ENCODE data around the gene CCDC27. TPM values are rescaled to one million over a fixed set of nuclear protein-coding genes. Genes with fewer than 3 reads are reported as not detected.
A peak's percentile ranks its signal among the peaks of the same experiment; 100 is the strongest.

Gene CCDC27
- total and polyA plus RNA-seq, 2 of the 13 experiments (the other 11 are each of a cell fraction or from before 2014, with no cell fraction given): not detected

- TF ChIP-seq HMGXB3 (CRISPR knock-in tag; IDR thresholded peaks at IDR 0.05; ENCODE audit: borderline replicate concordance): peak; percentile 3; the same call in 1 of the 2 replicates
- TF ChIP-seq ZNF296 (CRISPR knock-in tag; conservative IDR thresholded peaks at IDR 0.05): 0 out of 2 replicates have a peak, but pooled peaks have one; percentile 26
- TF ChIP-seq HIVEP1 (CRISPR knock-in tag; IDR thresholded peaks at IDR 0.05): peak; percentile 86
- TF ChIP-seq RCOR2 (CRISPR knock-in tag; IDR thresholded peaks at IDR 0.05): no peak
- no peak for TF ChIP-seq ZNF496 (CRISPR knock-in tag; IDR thresholded peaks at IDR 0.05; ENCODE audit: insufficient replicate concordance)
- TF ChIP-seq ZNF598 (CRISPR knock-in tag; IDR thresholded peaks at IDR 0.05; ENCODE audit: borderline replicate concordance): peak; percentile 78; the same call in 1 of the 2 replicates
- TF ChIP-seq ARID5B (CRISPR knock-in tag; IDR thresholded peaks at IDR 0.05): no peak
- TF ChIP-seq ZFP91 (CRISPR knock-in tag; IDR thresholded peaks at IDR 0.05; ENCODE audit: borderline replicate concordance): peak; percentile 68; the same call in 1 of the 2 replicates
- TF ChIP-seq ZNF562 (CRISPR knock-in tag; IDR thresholded peaks at IDR 0.05; ENCODE audit: borderline replicate concordance): no peak
- 0 out of 2 replicates have a peak, but pooled peaks have one; percentile 36 for TF ChIP-seq MTF2 (CRISPR knock-in tag; IDR thresholded peaks at IDR 0.05; ENCODE audit: borderline replicate concordance)
- peak; percentile 39; the same call in 1 of the 2 replicates for TF ChIP-seq THRA (CRISPR knock-in tag; IDR thresholded peaks at IDR 0.05; ENCODE audit: borderline replicate concordance)
- TF ChIP-seq SKIL (CRISPR knock-in tag; IDR thresholded peaks at IDR 0.05; ENCODE audit: borderline replicate concordance): no peak
Observed at GRCh38 chr1:3771108-3772026, 19.1 kb downstream of the CCDC27 start (continued).
